ENCODE results near the gene GGACT. TPM values are rescaled to one million over a fixed set of nuclear protein-coding genes. Genes with fewer than 3 reads are reported as not detected.

The GGACT gene
- total RNA-seq, 1 experiment from 2014 or later = 2.5 TPM

GRCh38 chr13:100534147-100534843 lies 54.3 kb downstream of the GGACT start:
- in situ Hi-C loops (cut with HindIII; ENCODE audit: low pct_unique_long_range_greater_than_20kb, low sequenced_read_pairs) (no loop called here), intact Hi-C loops (cut with micrococcal nuclease; ENCODE audit: unreplicated experiment) (no loop called here)
- no peaks in the 10 kb centered on the region for H3K36me3 ChIP-seq (ENCODE audit: control insufficient read depth, insufficient read depth, low read length)
- BruUV-seq (replicated peaks) = no TSS peak
- no peak for DNase-seq (ENCODE audit: low read depth, low spot score)
- ChIA-PET CTCF (no interaction called here), POLR2A (no interaction called here)
- no peak for ATAC-seq
- no peaks in the 10 kb centered on the region for H3K27me3 ChIP-seq (ENCODE audit: control insufficient read depth, insufficient read depth, low read length)
- no peak for TF ChIP-seq TCF7L2 (IDR thresholded peaks at IDR 0.05; ENCODE audit: low read depth, low read length)
- TF ChIP-seq REST (IDR thresholded peaks at IDR 0.05; ENCODE audit: insufficient read depth in 1 of 2, low read depth in 2 of 2, low read length in 1 of 2) = no peak
- no peak for TF ChIP-seq SIN3A (IDR thresholded peaks at IDR 0.05; ENCODE audit: borderline replicate concordance, insufficient read depth, low read depth, low read length)
- no peak for TF ChIP-seq CTCF (IDR thresholded peaks at IDR 0.05)
- TF ChIP-seq POLR2AphosphoS5 (IDR thresholded peaks at IDR 0.05; ENCODE audit: low read depth, low read length) = no peak
- no peaks in the 10 kb centered on the region for H3K4me1 ChIP-seq (ENCODE audit: control insufficient read depth, insufficient read depth, low read length)
- no peak overlapping the region for H3K27ac ChIP-seq (ENCODE audit: low read length)
- no peak overlapping the region for H3K4me3 ChIP-seq (ENCODE audit: low read depth in 2 of 2, low read length in 2 of 2)
- no peaks in the 10 kb centered on the region for H3K9me3 ChIP-seq (ENCODE audit: control insufficient read depth, insufficient read depth, low read depth, low read length)

- in situ Hi-C loops (cut with HindIII; ENCODE audit: low pct_unique_long_range_greater_than_20kb, low sequenced_read_pairs) = no loop called here
- no peaks in the 10 kb centered on the region for H3K9me3 ChIP-seq (ENCODE audit: control insufficient read depth, insufficient read depth, low read depth, low read length)
- intact Hi-C loops (cut with micrococcal nuclease; ENCODE audit: unreplicated experiment) = no loop called here
- H3K27ac ChIP-seq (ENCODE audit: low read length) = no peak overlapping the region
- CTCF ChIA-PET = no interaction called here
- no peak overlapping the region for H3K4me3 ChIP-seq (ENCODE audit: low read depth in 2 of 2, low read length in 2 of 2)
- BruUV-seq (replicated peaks) = no TSS peak
- H3K4me1 ChIP-seq (ENCODE audit: control insufficient read depth, insufficient read depth, low read length) = no peaks in the 10 kb centered on the region
- no peaks in the 10 kb centered on the region for H3K36me3 ChIP-seq (ENCODE audit: control insufficient read depth, insufficient read depth, low read length)
- no peak for TF ChIP-seq SIN3A (IDR thresholded peaks at IDR 0.05; ENCODE audit: borderline replicate concordance, insufficient read depth, low read depth, low read length)
- no peak for TF ChIP-seq CTCF (IDR thresholded peaks at IDR 0.05)
- no peak for TF ChIP-seq POLR2AphosphoS5 (IDR thresholded peaks at IDR 0.05; ENCODE audit: low read depth, low read length)
- no peak for TF ChIP-seq TCF7L2 (IDR thresholded peaks at IDR 0.05; ENCODE audit: low read depth, low read length)
- no peak for TF ChIP-seq REST (IDR thresholded peaks at IDR 0.05; ENCODE audit: insufficient read depth in 1 of 2, low read depth in 2 of 2, low read length in 1 of 2)
- DNase-seq (ENCODE audit: low read depth, low spot score) (no peak), ATAC-seq (no peak)
- POLR2A ChIA-PET = no interaction called here
- no peaks in the 10 kb centered on the region for H3K27me3 ChIP-seq (ENCODE audit: control insufficient read depth, insufficient read depth, low read length)
Measured at GRCh38 chr13:100533588-100534041, 55.0 kb downstream of the GGACT start.

Data from Panc1 (cell line).